ENCODE results near the gene CALR3.

- no peak for TF ChIP-seq CTCF (IDR thresholded peaks at IDR 0.05)
- no peak for TF ChIP-seq EZH2 (IDR thresholded peaks at IDR 0.05)
Observed at GRCh38 chr19:16518061-16518460, 22.1 kb upstream of the CALR3 start.
